HepG2 (cell line): ENCODE measurements around the gene ATP6V0E2. TPM values are rescaled to one million over a fixed set of nuclear protein-coding genes. Genes with fewer than 3 reads are reported as not detected.
"Not testable (repeated sequence)": the region's sequence is repeated elsewhere in the genome, so short reads cannot be mapped to it uniquely, and the experiment has no call there.

Source experiments
- ATAC-seq: fragments of 200-7000 bp; cut with Tn5 transposase; 3 replicates; pipeline ENCODE4 v1.9.1; 2020; ENCODE audit warnings: mild to moderate bottlenecking, moderate library complexity
- BruUV-seq: library from RNA; stranded (reverse); fragments of 400-500 nt; replicated peaks from 2 replicates; lab custom pipeline; 2021; lab: Mats Ljungman, UMichigan
- CTCF ChIA-PET: fragments of 300-600 bp; formaldehyde crosslinking; extraction: SDS; loops from one replicate; lab custom pipeline; 2021; ENCODE audit warnings: low total read pairs, inconsistent platforms, low intra/inter-chr PET ratio; lab: Yijun Ruan, JAX
- POLR2A ChIA-PET: fragments of 350-600 bp; sonication (Branson Sonifier 250); formaldehyde crosslinking; loops from one replicate; lab custom pipeline; 2020; ENCODE audit warnings: antibody characterized with exemption, inconsistent platforms; lab: Yijun Ruan, JAX
- DNase-seq: peaks from one replicate; pipeline ENCODE4 v3.0.0-alpha.2; 2015; ENCODE audit warnings: low spot score
- FAIRE-seq: peaks from 3 replicates; lab custom pipeline; 2011; peaks lifted over from hg19 to GRCh38; lab: Jason Lieb, UNC
- H2AFZ ChIP-seq: one replicate; pipeline ENCODE4 v1.6.1; 2011; ENCODE audit warnings: low read length, inconsistent platforms
- H3K27ac ChIP-seq: fragments of 300-600 bp; 3 replicates; pipeline ENCODE4 v1.8.0; 2011; ENCODE audit warnings: mixed run types, mild to moderate bottlenecking, mixed read lengths, low read length, inconsistent platforms; ENCODE audit not compliant: insufficient read depth; ENCODE audit errors: extremely low read length
- H3K27me3 ChIP-seq, 2 experiments: fragments of 200-600 bp in 1 of 2; 2 replicates in 1 of 2; 3 replicates in 1 of 2; pipeline versions ENCODE4 v1.6.0 to v1.8.0; 2011; ENCODE audit warnings: low read length in 2 of 2, mild to moderate bottlenecking in 2 of 2, moderate library complexity in 2 of 2, inconsistent platforms in 1 of 2; ENCODE audit not compliant: insufficient read depth in 2 of 2, control insufficient read depth in 1 of 2
- H3K36me3 ChIP-seq, 2 experiments: fragments of 200-600 bp in 1 of 2; replicated peaks in 1 of 2; 2 replicates in 1 of 2; 3 replicates in 1 of 2; pipeline versions ENCODE4 v1.5.1 to v1.8.0; 2011; ENCODE audit warnings: low read length in 2 of 2, inconsistent platforms in 1 of 2; ENCODE audit not compliant: insufficient read depth in 2 of 2, control insufficient read depth in 1 of 2
- H3K4me1 ChIP-seq: 2 replicates; pipeline ENCODE4 v1.5.1; 2012; ENCODE audit warnings: low read length, inconsistent platforms; ENCODE audit not compliant: insufficient read depth
- H3K4me2 ChIP-seq: 2 replicates; pipeline ENCODE4 v1.6.0; 2011; ENCODE audit warnings: low read depth, low read length, inconsistent platforms
- H3K4me3 ChIP-seq, 3 experiments: fragments of 200-600 bp in 1 of 3; sonication (generic), shearing (Covaris generic) in 1 of 3; replicated peaks in 1 of 3; 2 replicates each; pipeline ENCODE4 v1.5.1; 2011 to 2016; ENCODE audit warnings: low read length in 3 of 3, inconsistent platforms in 2 of 3, low read depth in 2 of 3, mild to moderate bottlenecking in 2 of 3, control low read depth in 1 of 3, mixed read lengths in 1 of 3; ENCODE audit not compliant: insufficient read depth in 1 of 3
- H3K79me2 ChIP-seq: one replicate; pipeline ENCODE4 v1.6.1; 2011; ENCODE audit warnings: low read length, inconsistent platforms; ENCODE audit not compliant: insufficient read depth
- H3K9ac ChIP-seq: 2 replicates; pipeline ENCODE4 v1.6.0; 2011; ENCODE audit warnings: mild to moderate bottlenecking, low read depth, low read length, inconsistent platforms; ENCODE audit not compliant: insufficient read depth
- H3K9me3 ChIP-seq: 2 replicates; pipeline ENCODE4 v1.5.1; 2012; ENCODE audit warnings: mild to moderate bottlenecking, low read length
- H4K20me1 ChIP-seq: 2 replicates; pipeline ENCODE4 v1.6.0; 2011; ENCODE audit warnings: inconsistent platforms, mild to moderate bottlenecking, low read length, moderate library complexity; ENCODE audit not compliant: insufficient read depth
- ARHGAP35 ChIP-seq: sonication (generic); formaldehyde crosslinking; IDR thresholded peaks from 2 replicates; pipeline ENCODE4 v1.9.0; 2022; ENCODE audit warnings: mild to moderate bottlenecking, inconsistent platforms, moderate library complexity, missing genetic modification reagents, borderline replicate concordance
- CC2D1A ChIP-seq: sonication (generic); formaldehyde crosslinking; IDR thresholded peaks from 2 replicates; pipeline ENCODE4 v1.8.1; 2023; ENCODE audit warnings: mild to moderate bottlenecking, missing genetic modification reagents
- FOXK2 ChIP-seq: fragments of 450-650 bp; IDR thresholded peaks from 2 replicates; pipeline ENCODE4 v1.6.1; 2016
- HDAC6 ChIP-seq: fragments of 200-600 bp; sonication (generic); IDR thresholded peaks from 2 replicates; pipeline ENCODE4 v1.7.0; 2017; ENCODE audit warnings: mild to moderate bottlenecking, antibody characterized with exemption, low read length, low read depth
- MTERF4 ChIP-seq: sonication (generic); formaldehyde crosslinking; IDR thresholded peaks from 2 replicates; pipeline ENCODE4 v1.8.0; 2023; ENCODE audit warnings: mild to moderate bottlenecking, missing genetic modification reagents
- POGZ ChIP-seq: sonication (generic); formaldehyde crosslinking; IDR thresholded peaks from 2 replicates; pipeline ENCODE4 v1.4.0; 2020; ENCODE audit warnings: mild to moderate bottlenecking, missing genetic modification reagents
- ZBTB25 ChIP-seq: IDR thresholded peaks from 2 replicates; pipeline ENCODE4 v1.6.1; 2018; ENCODE audit warnings: missing genetic modification reagents
- WGBS: methylation state at CpG from one replicate; pipeline ENCODE4 v1.1.6; 2017; ENCODE audit warnings: low lambda C conversion rate; 5-methylcytosine and 5-hydroxymethylcytosine counted together
- in situ Hi-C: cut with HindIII; loops from 2 replicates; pipeline ENCODE4 v1.10.0; 2017; ENCODE audit warnings: low pct_unique_long_range_greater_than_20kb; ENCODE audit not compliant: extremely low pct_ligation_motif_present
- intact Hi-C: fragments of 100-400 bp; cut with micrococcal nuclease; formaldehyde crosslinking; loops from one replicate; pipeline ENCODE4 v1.10.0; 2022; ENCODE audit not compliant: unreplicated experiment
- polyA plus RNA-seq, 8 experiments: library from polyadenylated mRNA; depleted of rRNA in 3 of 8; stranded (reverse) in 7 of 8; unstranded in 1 of 8; fragments of >200 nt; fragmentation: Illumina TruSeq in 4 of 8; extraction: Trizol in 4 of 8; gene quantifications; 2 replicates each; pipeline versions ENCODE4 v1.2.1 to v1.2.3, GENCODE V29; 2011 to 2016; ENCODE audit warnings: low read depth in 4 of 8, missing spikeins in 1 of 8, mixed read lengths in 1 of 8; ENCODE audit not compliant: insufficient read depth in 1 of 8
- total RNA-seq, 5 experiments: library from RNA; depleted of rRNA; stranded (reverse); fragments of >200 nt; fragmentation: Illumina TruSeq; extraction: Trizol; gene quantifications; 2 replicates each; pipeline ENCODE4 v1.2.3, GENCODE V29; 2016; ENCODE audit warnings: low read depth in 1 of 5

The ATP6V0E2 gene
- total and polyA plus RNA-seq, 2 of the 13 experiments (the other 11 are each of a cell fraction or from before 2014, with no cell fraction given): 36.8 to 203 TPM

DNA sequence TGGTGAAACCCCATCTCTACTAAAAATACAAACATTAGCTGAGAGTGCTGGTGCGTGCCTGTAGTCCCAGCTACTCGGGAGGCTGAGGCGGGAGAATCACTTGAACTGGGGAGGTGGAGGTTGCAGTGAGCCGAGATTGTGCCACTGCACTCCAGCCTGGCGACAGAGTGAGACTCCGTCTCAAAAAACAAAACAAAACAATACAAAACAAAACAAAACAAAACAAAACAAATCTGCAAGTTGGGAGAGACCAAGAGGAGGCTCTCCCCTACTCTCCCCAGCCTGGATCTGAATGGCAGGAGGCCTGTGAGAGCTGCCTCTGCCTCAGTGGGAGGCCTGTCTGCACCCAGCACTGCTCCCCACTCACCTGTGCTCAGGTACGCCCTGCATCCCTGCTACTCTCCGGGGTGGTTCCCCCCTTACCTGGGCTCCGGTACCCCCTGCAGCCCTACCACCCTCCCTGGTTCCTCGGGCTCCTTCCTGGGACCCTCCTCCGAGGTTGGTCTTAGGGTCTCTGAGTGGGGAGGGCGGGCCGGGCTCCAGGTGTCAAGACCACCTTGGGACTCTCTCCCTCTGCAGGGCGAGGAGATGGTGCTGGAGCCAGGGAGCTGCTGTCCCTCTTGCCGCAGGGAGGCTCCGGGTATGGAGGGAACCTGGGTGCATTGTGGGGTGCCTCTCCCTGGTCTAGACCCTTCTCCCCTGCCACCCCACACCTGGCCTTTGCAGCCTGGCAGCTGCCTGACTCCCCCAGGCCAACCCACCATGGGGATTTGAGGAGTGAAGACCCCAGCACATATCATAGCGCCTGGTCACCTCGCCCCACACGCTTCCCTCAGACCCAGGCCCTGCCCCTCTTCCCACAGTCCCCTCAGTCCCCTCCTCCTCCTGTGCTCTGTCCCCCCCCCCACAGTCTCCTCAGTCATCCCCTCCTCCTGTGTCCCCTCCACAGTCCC is 45.1 kb upstream of the ATP6V0E2 start (continued):
- TF ChIP-seq ZBTB25 (CRISPR knock-in tag) (no peak), HDAC6 (no peak), CC2D1A (CRISPR knock-in tag) (no peak), FOXK2 (no peak), ARHGAP35 (CRISPR knock-in tag) (no peak), POGZ (CRISPR knock-in tag) (no peak), MTERF4 (CRISPR knock-in tag) (no peak)

- H3K4me1 ChIP-seq, H3K79me2 ChIP-seq, H2AFZ ChIP-seq, CTCF ChIA-PET, H3K9me3 ChIP-seq, FAIRE-seq, H3K27me3 ChIP-seq, H4K20me1 ChIP-seq, POLR2A ChIA-PET, H3K9ac ChIP-seq, in situ Hi-C loops, H3K4me2 ChIP-seq, DNase-seq, ATAC-seq, H3K36me3 ChIP-seq, intact Hi-C loops, H3K27ac ChIP-seq, H3K4me3 ChIP-seq, BruUV-seq: not testable (repeated sequence)
- 67% methylated on average over 1 of the region's 1 CpG for WGBS
Measured at GRCh38 chr7:149830527-149830926, 43.2 kb upstream of the ATP6V0E2 start.
